Activated naive CD4-positive, alpha-beta T cell treated with anti-CD3 and anti-CD28 coated beads, Interleukin-2, amount 10 ng/mL, durations not matched to agents 7 days and 5 days (primary cell): ENCODE measurements around the gene EMILIN1.

Source experiments
- CTCF ChIA-PET: fragments of 350-600 bp; sonication (Branson Sonifier 250); formaldehyde crosslinking; loops from one replicate; lab custom pipeline; 2021; ENCODE audit warnings: antibody characterized with exemption; lab: Charles Lee
- DNase-seq: peaks from one replicate; pipeline ENCODE4 v3.0.0-alpha.2; 2020
- H3K27ac Mint-ChIP-seq: one replicate; pipeline ENCODE4 v1.8.0; 2021; ENCODE audit warnings: mild to moderate bottlenecking, moderate library complexity, mixed read lengths
- H3K27me3 Mint-ChIP-seq: one replicate; pipeline ENCODE4 v1.8.0; 2021; ENCODE audit warnings: mild to moderate bottlenecking, mixed read lengths
- H3K36me3 Mint-ChIP-seq: one replicate; pipeline ENCODE4 v1.8.0; 2021; ENCODE audit warnings: mixed read lengths
- H3K4me1 Mint-ChIP-seq: one replicate; pipeline ENCODE4 v1.8.0; 2021; ENCODE audit warnings: mixed read lengths
- H3K4me3 Mint-ChIP-seq: one replicate; pipeline ENCODE4 v1.8.0; 2021; ENCODE audit warnings: mild to moderate bottlenecking, moderate library complexity, mixed read lengths
- H3K9me3 Mint-ChIP-seq: one replicate; pipeline ENCODE4 v1.8.0; 2021; ENCODE audit warnings: mixed read lengths

Gene EMILIN1

DNA sequence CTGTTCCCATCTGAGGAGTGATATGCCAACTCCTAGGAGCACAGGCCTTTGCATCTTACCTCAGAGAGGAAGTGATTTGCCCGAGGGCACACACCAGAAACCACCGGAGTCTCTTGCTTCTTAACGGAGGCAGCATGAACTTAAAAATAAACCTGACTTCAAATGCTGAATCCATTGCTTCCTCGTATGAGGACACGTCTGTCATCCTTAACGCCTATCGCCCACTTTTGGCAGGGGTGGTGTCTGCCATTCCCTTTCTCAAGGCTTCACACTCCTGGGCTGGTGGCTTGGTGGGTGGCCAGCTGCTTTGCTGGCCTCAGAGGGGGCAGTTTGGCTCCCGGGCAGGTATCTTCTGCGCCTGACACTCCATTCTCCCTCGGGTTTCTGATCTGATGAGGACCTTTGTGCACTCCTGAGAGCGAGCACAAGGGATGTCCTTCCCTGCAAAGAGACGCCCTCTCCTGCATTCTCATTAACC, 57.1 kb downstream of the EMILIN1 start:
- Mint-ChIP-seq H3K9me3 (no peaks in the 10 kb centered on the region), H3K36me3 (peaks cover 20% of the 10 kb centered on the region), H3K4me3 (peak overlapping the region; percentile 94), H3K27ac (peak overlapping the region; percentile 97), H3K4me1 (peaks cover 32% of the 10 kb centered on the region), H3K27me3 (peaks cover 22% of the 10 kb centered on the region)
- no peak for DNase-seq
- CTCF ChIA-PET, result no interaction called here
